GM23248 (cell line): ENCODE results near the gene ADAMTSL1.

Experiments used
- EZH2 ChIP-seq: fragments of 200-600 bp; sonication (generic); IDR thresholded peaks from 2 replicates; pipeline ENCODE4 v1.6.1; 2018; ENCODE audit warnings: antibody characterized with exemption, mild to moderate bottlenecking; ENCODE audit not compliant: insufficient read depth, poor library complexity, severe bottlenecking
- EZH2phosphoT487 ChIP-seq: fragments of 200-600 bp; sonication (generic); IDR thresholded peaks from 2 replicates; pipeline ENCODE4 v1.6.1; 2018; ENCODE audit warnings: antibody characterized with exemption, moderate library complexity, mild to moderate bottlenecking, low read depth; ENCODE audit not compliant: insufficient read depth

GRCh38 chr9:18710065-18710464 lies 236.1 kb downstream of the ADAMTSL1 start:
- no peak for TF ChIP-seq EZH2
- no peak for TF ChIP-seq EZH2phosphoT487
